Right lobe of liver (tissue), 6 donors: Measurements from ENCODE around the gene MIEN1. TPM values are rescaled to one million over a fixed set of nuclear protein-coding genes. Genes with fewer than 3 reads are reported as not detected.
"Not testable (repeated sequence)": the region's sequence is repeated elsewhere in the genome, so short reads cannot be mapped to it uniquely, and the experiment has no call there.

Source experiments
- ATAC-seq, 4 donors: fragments of 200-7000 bp; cut with Tn5 transposase; one replicate each; pipeline ENCODE4 v1.9.1; 2020; ENCODE audit warnings: mild to moderate bottlenecking in 4 of 4, moderate library complexity in 4 of 4
- DNase-seq, 3 donors: peaks; one replicate each; pipeline ENCODE4 v3.0.0-alpha.2; 2020
- H3K27ac ChIP-seq, 3 donors: fragments of 200-600 bp; one replicate each; pipeline ENCODE4 v1.8.0; 2022
- H3K27me3 ChIP-seq, 2 donors: fragments of 200-600 bp; one replicate each; pipeline ENCODE4 v1.8.0; 2022
- H3K36me3 ChIP-seq, 4 donors: fragments of 200-600 bp; sonication (generic) in 1 of 4; one replicate each; pipeline versions ENCODE4 v1.5.1 to v1.8.0; 2017 to 2022; ENCODE audit warnings: control low read depth in 1 of 4
- H3K4me1 ChIP-seq, 4 donors: fragments of 200-600 bp; sonication (generic) in 1 of 4; one replicate each; pipeline versions ENCODE4 v1.5.1 to v1.8.0; 2017 to 2022; ENCODE audit warnings: control low read depth in 1 of 4
- H3K4me3 ChIP-seq, 3 donors: fragments of 200-600 bp; one replicate each; pipeline ENCODE4 v1.8.0; 2022
- H3K9me3 ChIP-seq, 4 donors: fragments of 200-600 bp; sonication (generic) in 1 of 4; one replicate each; pipeline versions ENCODE4 v1.5.1 to v1.8.0; 2017 to 2022; ENCODE audit warnings: control low read depth in 1 of 4
- POLR2A ChIP-seq: fragments of 450-650 bp; IDR thresholded peaks from one replicate; pipeline ENCODE4 v1.6.1; 2017; ENCODE audit warnings: antibody characterized with exemption, mild to moderate bottlenecking
- WGBS: methylation state at CpG from one replicate; pipeline ENCODE4 v1.1.6; 2018; ENCODE audit warnings: low coverage, low lambda C conversion rate; ENCODE audit not compliant: insufficient coverage; ENCODE audit errors: missing lambda C conversion rate; 5-methylcytosine and 5-hydroxymethylcytosine counted together
- intact Hi-C, 2 donors: fragments of 100-400 bp; cut with DNase I; formaldehyde crosslinking; loops; one replicate each; pipeline versions ENCODE4 v1.11.2 to v1.14.1; 2022
- total RNA-seq, 6 experiments: library from RNA; depleted of rRNA in 2 of 6; stranded (reverse); fragments of >200 nt in 2 of 6; fragmentation: NEBNext Ultra II Directional in 3 of 6; extraction: Animal tissue kit (Norgen Biotek cat#: 25700) in 3 of 6; gene quantifications; one replicate each; pipeline versions ENCODE4 v1.1.0 to v1.2.4, GENCODE V29; 2016 to 2023
- TF ChIP-seq, protein P1 (sequence below), 4 donors: fragments of 200-600 bp in 3 of 4; fragments of 450-650 bp in 1 of 4; IDR thresholded peaks; one replicate each; pipeline versions ENCODE4 v1.5.1 to v1.8.0; 2016 to 2022; ENCODE audit warnings: antibody characterized with exemption in 4 of 4, mild to moderate bottlenecking in 2 of 4
- donor health status: DM: no; HTN: yes; CAD: no.
- donor health status: DM: no; HTN: no; CAD: no.
- donor health status: DM: no; HTN: no; CAD: no.
- donor health status: DM: no; HTN: yes; CAD: no.
- donor health status: DM: no; HTN: yes; CAD: no.

MIEN1 gene
- total RNA-seq, 6 experiments from 2014 or later = 23.1 to 61.6 (median 29.0) TPM

DNA sequence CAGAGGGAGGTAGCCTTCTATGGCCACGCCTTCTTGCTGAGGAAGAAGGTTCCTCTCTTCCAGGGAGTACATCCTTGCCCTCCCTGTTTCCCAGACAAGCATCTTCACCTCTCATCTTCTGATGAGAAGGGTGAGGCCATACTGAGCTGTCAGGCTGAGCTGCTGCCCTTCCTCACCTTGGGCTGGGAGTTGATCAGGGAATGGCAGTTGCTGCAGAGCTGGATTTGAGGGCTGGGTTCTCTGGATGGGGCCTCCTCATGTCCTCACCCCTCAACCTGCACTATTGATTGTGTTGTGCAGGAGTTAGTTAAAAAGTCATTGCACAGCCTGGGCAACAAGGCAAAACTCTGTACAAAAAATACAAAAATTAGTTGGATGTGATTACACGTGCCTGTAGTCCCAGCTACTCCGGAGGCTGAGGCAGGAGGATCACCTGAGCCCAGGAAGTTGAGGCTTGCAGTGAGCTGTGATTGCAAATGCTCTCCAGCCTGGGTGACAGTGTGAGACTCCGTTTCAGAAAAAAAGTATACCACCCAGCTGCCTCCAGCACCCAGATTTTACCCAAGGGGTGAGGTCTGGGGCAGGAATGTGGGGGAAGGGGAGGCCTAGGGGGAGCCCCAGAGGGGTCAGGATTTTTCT lies 28.4 kb downstream of the MIEN1 start:
- peak overlapping the region in 2 of 3 donors; percentile 81 to 95 for H3K27ac ChIP-seq
- no peak for TF ChIP-seq POLR2A
- TF ChIP-seq, protein P1, sequence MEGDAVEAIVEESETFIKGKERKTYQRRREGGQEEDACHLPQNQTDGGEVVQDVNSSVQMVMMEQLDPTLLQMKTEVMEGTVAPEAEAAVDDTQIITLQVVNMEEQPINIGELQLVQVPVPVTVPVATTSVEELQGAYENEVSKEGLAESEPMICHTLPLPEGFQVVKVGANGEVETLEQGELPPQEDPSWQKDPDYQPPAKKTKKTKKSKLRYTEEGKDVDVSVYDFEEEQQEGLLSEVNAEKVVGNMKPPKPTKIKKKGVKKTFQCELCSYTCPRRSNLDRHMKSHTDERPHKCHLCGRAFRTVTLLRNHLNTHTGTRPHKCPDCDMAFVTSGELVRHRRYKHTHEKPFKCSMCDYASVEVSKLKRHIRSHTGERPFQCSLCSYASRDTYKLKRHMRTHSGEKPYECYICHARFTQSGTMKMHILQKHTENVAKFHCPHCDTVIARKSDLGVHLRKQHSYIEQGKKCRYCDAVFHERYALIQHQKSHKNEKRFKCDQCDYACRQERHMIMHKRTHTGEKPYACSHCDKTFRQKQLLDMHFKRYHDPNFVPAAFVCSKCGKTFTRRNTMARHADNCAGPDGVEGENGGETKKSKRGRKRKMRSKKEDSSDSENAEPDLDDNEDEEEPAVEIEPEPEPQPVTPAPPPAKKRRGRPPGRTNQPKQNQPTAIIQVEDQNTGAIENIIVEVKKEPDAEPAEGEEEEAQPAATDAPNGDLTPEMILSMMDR (IDR thresholded peaks at IDR 0.05) = no peak

DNA sequence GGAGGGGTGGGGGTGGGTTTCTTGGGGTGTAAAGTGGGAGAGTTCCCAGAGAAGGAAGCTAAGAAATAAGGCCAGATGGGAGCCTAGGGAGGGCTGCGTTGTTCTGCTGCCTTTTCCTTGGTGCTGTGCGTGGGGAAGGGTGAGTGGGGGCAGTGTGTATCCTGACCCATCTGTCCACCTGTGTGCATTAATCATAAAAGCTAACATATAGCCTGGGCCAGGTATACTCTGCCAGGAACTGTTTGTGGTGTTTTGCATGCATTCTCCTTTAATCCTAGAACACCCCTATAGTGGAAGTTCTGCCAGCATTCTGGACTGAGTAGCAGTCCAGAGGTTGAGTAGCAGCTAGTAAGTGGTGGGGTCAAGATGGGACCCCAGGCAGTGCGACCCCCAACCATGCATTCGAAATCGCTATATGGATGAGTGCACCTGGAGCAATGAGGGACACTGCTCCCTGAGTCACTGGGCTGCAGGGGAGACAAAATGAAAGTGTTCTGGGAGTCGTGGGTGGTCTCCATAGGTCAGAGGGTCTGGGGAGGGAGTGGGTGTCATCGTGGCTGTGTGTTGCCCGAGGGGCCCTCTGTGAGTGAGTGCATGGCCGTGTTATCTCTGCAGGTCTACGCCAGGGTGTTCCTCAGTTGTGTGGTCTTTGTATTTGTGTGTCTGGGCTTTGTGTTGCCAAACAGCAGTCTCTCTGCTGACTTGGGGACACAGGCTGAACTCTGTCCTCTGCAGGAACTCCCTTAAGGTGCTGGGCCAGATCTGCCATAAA lies 29.1 kb downstream of the MIEN1 start:
- DNase-seq = no peak

More for the DNA sequence above, 28.4 kb downstream of the MIEN1 start:
- H3K36me3 ChIP-seq = no peaks in the 10 kb centered on the region
- peaks cover 0 to 61% (median 30%) of the 10 kb centered on the region in 4 donors for H3K4me1 ChIP-seq
- no peak for ATAC-seq
- WGBS = 38% methylated on average over 3 of the region's 4 CpGs
- DNase-seq = no peak
- intact Hi-C loops = no loop called here
- H3K9me3 ChIP-seq = no peaks in the 10 kb centered on the region
- H3K4me3 ChIP-seq = no peak overlapping the region
- H3K27me3 ChIP-seq = no peaks in the 10 kb centered on the region

DNA sequence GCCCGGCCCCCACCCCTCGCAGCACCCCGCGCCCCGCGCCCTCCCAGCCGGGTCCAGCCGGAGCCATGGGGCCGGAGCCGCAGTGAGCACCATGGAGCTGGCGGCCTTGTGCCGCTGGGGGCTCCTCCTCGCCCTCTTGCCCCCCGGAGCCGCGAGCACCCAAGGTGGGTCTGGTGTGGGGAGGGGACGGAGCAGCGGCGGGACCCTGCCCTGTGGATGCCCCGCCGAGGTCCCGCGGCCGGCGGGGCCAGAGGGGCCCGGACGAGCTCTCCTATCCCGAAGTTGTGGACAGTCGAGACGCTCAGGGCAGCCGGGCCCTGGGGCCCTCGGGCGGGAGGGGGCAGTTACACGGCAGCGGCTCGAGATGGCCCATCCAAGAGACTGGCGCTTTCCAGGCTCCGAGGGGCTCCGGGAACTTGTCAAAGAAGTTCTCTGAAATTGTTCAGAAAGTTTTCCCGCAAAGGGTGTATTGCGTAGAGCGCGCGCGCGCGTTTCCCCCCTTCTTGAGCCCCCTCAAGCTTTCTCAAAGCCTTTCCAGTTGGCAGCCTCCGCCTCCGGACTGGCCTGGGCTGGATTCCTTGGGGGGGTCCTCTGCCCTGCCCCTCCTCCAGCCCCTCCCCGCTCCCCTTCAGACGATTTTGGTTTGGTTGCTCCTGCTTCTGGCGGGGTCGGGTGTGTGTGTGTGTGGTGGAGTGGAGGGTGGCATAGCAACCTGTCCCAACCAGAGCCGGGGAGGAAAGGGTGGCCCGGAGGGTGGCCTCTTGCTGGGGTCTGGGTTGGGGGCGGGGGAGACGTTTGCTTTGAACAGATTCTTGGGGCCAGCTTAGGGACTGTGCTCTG lies 30.0 kb downstream of the MIEN1 start:
- WGBS = 0% methylated on average over 6 of the region's 57 CpGs
- Histone ChIP-seq H3K27ac (peak overlapping the region; percentile 34 to 95 (median 35)), H3K9me3 (no peaks in the 10 kb centered on the region), H3K27me3 (no peaks in the 10 kb centered on the region), H3K4me3 (peak overlapping the region; percentile 54 to 78 (median 62)), H3K36me3 (no peaks in the 10 kb centered on the region), H3K4me1 (peaks cover 0 to 55% (median 27%) of the 10 kb centered on the region in 4 donors)
- no peak for DNase-seq
- intact Hi-C loops = no loop called here
- peak in 1 of 4 donors; percentile 5 for ATAC-seq
- no peak for TF ChIP-seq POLR2A
- TF ChIP-seq, protein P1 (IDR thresholded peaks at IDR 0.05) = no peak

More for the DNA sequence above, 29.1 kb downstream of the MIEN1 start:
- Histone ChIP-seq H3K27me3 (no peaks in the 10 kb centered on the region), H3K9me3 (no peaks in the 10 kb centered on the region), H3K27ac (peak overlapping the region in 1 of 3 donors; percentile 95), H3K4me3 (peak overlapping the region in 1 of 3 donors; percentile 78), H3K4me1 (peaks cover 0 to 57% (median 28%) of the 10 kb centered on the region in 4 donors), H3K36me3 (no peaks in the 10 kb centered on the region)
- intact Hi-C loops = no loop called here
- ATAC-seq = no peak
- WGBS = 31% methylated on average over 6 of the region's 10 CpGs
- TF ChIP-seq, protein P1 (IDR thresholded peaks at IDR 0.05) = no peak
- no peak for TF ChIP-seq POLR2A

DNA sequence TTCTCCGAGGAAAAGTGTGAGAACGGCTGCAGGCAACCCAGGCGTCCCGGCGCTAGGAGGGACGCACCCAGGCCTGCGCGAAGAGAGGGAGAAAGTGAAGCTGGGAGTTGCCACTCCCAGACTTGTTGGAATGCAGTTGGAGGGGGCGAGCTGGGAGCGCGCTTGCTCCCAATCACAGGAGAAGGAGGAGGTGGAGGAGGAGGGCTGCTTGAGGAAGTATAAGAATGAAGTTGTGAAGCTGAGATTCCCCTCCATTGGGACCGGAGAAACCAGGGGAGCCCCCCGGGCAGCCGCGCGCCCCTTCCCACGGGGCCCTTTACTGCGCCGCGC lies 30.5 kb downstream of the MIEN1 start, which contains the start of gene ERBB2:
Gene ERBB2 (plus strand): TSS at position 247 of the 330 bp plus-strand sequence. CDS start 175 bp downstream, outside the sequence.
- Histone ChIP-seq H3K4me1 (peaks cover 0 to 55% (median 27%) of the 10 kb centered on the region in 4 donors), H3K27me3 (no peaks in the 10 kb centered on the region), H3K9me3 (no peaks in the 10 kb centered on the region), H3K4me3 (peak within 1 kb of the TSS; percentile 54 to 78 (median 62)), H3K27ac (peak within 1 kb of the TSS; percentile 34 to 95 (median 35)), H3K36me3 (no peaks in the 10 kb centered on the region)
- TF ChIP-seq POLR2A = peak; percentile 42
- TF ChIP-seq, protein P1 (IDR thresholded peaks at IDR 0.05) = no peak
- ATAC-seq (peak in 3 of 4 donors; percentile 13 to 45 (median 31)), DNase-seq (peak in 1 of 3 donors; percentile 59)
- intact Hi-C loops = no loop called here
- 1% methylated on average over 12 of the region's 20 CpGs for WGBS

DNA sequence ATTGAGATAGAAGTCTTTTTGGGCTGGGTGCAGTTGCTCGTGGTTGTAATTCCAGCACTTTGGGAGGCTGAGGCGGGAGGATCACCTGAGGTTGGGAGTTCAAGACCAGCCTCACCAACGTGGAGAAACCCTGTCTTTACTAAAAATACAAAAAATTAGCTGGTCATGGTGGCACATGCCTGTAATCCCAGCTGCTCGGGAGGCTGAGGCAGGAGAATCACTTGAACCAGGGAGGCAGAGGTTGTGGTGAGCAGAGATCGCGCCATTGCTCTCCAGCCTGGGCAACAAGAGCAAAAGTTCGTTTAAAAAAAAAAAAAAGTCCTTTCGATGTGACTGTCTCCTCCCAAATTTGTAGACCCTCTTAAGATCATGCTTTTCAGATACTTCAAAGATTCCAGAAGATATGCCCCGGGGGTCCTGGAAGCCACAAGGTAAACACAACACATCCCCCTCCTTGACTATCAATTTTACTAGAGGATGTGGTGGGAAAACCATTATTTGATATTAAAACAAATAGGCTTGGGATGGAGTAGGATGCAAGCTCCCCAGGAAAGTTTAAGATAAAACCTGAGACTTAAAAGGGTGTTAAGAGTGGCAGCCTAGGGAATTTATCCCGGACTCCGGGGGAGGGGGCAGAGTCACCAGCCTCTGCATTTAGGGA lies 31.0 kb downstream of the MIEN1 start:
- DNase-seq, H3K36me3 ChIP-seq, ATAC-seq, H3K27me3 ChIP-seq, intact Hi-C loops, H3K9me3 ChIP-seq: not testable (repeated sequence)
- H3K4me3 ChIP-seq = peak overlapping the region; percentile 54 to 78 (median 62)
- H3K27ac ChIP-seq = peak overlapping the region in 2 of 3 donors; percentile 35 to 95
- WGBS = 34% methylated on average over 7 of the region's 11 CpGs
- peaks cover 0 to 53% (median 27%) of the 10 kb centered on the region in 4 donors for H3K4me1 ChIP-seq
